Mesothelial cell of epicardium (in vitro differentiated cells): Measurements from ENCODE around the gene COL13A1. TPM values are rescaled to one million over a fixed set of nuclear protein-coding genes. Genes with fewer than 3 reads are reported as not detected.
A peak's percentile ranks its signal among the peaks of the same experiment; 100 is the strongest.

Source experiments
- DNase-seq, 2 experiments: peaks; one replicate each; pipeline ENCODE4 v3.0.0; 2021; ENCODE audit warnings: low spot score in 2 of 2; ENCODE audit not compliant: unreplicated experiment in 2 of 2
- H3K27ac Mint-ChIP-seq: 2 replicates; pipeline ENCODE4 v1.8.0; 2021; ENCODE audit warnings: mixed read lengths
- H3K27me3 Mint-ChIP-seq: 2 replicates; pipeline ENCODE4 v1.8.0; 2021; ENCODE audit warnings: low read depth, mixed read lengths
- H3K36me3 Mint-ChIP-seq: 2 replicates; pipeline ENCODE4 v1.8.0; 2021; ENCODE audit warnings: mixed read lengths
- H3K4me1 Mint-ChIP-seq: 2 replicates; pipeline ENCODE4 v1.8.0; 2021; ENCODE audit warnings: mixed read lengths
- H3K4me3 Mint-ChIP-seq: 2 replicates; pipeline ENCODE4 v1.8.0; 2021; ENCODE audit warnings: mild to moderate bottlenecking, moderate library complexity, mixed read lengths
- H3K9me3 Mint-ChIP-seq: 2 replicates; pipeline ENCODE4 v1.8.0; 2021; ENCODE audit warnings: mixed read lengths
- total RNA-seq: library from RNA; stranded (reverse); gene quantifications from 3 replicates; pipeline ENCODE4 v1.2.1, GENCODE V29; 2021
- TF ChIP-seq, protein P1 (sequence below): fragments of 200-600 bp; sonication (generic); IDR thresholded peaks from one replicate; pipeline ENCODE4 v1.5.0; 2021; ENCODE audit warnings: antibody characterized with exemption; ENCODE audit not compliant: unreplicated experiment

COL13A1 gene
- total RNA-seq, 1 donor from 2014 or later = 14.4 TPM

DNA sequence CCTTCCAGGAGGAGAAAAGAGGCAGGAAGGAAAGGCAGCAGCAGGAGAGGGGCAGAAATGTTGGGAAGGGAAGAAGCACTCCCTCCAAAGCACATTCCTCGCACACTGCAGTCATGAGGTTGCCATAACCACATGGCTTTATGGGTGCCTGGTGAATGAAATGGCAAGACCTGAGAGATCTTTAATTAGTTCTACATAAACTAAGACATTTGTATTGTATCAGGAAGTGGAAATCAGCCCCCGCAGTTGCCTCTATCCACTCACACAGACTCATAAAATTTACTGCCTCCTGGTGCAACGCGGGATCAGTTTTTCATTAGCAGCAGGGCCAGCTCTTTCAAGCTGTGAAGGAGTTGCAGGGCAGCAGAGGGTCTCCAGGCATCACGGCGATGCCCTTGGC, 106.4 kb downstream of the COL13A1 start:
- Mint-ChIP-seq H3K9me3 (no peaks in the 10 kb centered on the region), H3K27me3 (peaks cover 3% of the 10 kb centered on the region), H3K36me3 (no peaks in the 10 kb centered on the region), H3K4me1 (peaks cover 13% of the 10 kb centered on the region), H3K4me3 (no peak overlapping the region), H3K27ac (no peak overlapping the region)
- no peak for DNase-seq
- TF ChIP-seq, protein P1, sequence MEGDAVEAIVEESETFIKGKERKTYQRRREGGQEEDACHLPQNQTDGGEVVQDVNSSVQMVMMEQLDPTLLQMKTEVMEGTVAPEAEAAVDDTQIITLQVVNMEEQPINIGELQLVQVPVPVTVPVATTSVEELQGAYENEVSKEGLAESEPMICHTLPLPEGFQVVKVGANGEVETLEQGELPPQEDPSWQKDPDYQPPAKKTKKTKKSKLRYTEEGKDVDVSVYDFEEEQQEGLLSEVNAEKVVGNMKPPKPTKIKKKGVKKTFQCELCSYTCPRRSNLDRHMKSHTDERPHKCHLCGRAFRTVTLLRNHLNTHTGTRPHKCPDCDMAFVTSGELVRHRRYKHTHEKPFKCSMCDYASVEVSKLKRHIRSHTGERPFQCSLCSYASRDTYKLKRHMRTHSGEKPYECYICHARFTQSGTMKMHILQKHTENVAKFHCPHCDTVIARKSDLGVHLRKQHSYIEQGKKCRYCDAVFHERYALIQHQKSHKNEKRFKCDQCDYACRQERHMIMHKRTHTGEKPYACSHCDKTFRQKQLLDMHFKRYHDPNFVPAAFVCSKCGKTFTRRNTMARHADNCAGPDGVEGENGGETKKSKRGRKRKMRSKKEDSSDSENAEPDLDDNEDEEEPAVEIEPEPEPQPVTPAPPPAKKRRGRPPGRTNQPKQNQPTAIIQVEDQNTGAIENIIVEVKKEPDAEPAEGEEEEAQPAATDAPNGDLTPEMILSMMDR = no peak

- no peak for DNase-seq
- TF ChIP-seq, protein P1 = no peak
- Mint-ChIP-seq H3K27me3 (peaks cover 10% of the 10 kb centered on the region), H3K4me3 (no peak overlapping the region), H3K27ac (no peak overlapping the region), H3K9me3 (no peaks in the 10 kb centered on the region), H3K4me1 (peaks cover 14% of the 10 kb centered on the region), H3K36me3 (no peaks in the 10 kb centered on the region)
Observed at GRCh38 chr10:69910561-69910960, 108.9 kb downstream of the COL13A1 start.

DNA sequence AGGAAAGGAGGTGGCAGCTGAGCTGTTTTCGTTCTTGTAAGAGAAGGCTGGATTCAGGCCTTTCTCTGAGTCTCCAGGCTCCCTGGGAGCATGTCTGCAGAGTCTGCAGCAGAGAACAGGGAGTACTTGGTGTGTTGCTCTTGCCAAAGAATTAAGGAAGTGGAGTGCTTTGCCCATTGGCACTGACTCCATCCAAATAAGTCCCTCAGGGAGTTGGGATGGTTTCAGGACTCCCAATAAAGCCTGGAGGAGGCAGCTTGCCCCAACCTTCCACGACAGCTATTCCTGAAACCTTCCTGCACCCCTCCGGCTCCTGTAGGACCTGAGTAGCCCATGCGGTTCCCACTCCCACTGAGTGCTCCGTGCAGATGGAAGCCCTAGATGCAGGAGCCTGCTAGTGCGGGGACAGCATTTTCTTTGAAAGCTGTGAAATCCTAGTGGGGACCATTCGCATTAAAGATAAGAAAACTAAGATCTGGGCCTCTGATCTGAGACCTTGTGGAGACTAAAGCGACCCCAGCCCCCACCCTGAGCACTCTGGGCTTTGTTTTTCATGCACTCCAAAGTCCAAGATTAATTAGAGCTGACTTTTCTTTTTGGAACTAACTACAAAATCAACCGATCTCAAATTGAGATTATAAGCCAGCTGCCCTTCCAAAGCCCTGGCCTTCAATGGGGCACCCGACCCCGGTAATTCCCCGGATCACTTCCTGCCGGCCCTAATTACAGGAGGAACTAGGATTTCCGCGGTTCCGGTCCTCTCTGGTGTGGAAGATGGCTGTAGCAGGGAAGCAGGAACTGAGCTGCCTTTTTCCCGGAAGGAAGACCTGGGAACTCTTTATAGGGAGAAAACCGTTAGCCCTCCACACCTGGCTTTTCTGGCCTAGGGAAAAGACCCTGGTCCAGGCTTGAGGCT, 110.2 kb downstream of the COL13A1 start:
- no peak for DNase-seq
- Mint-ChIP-seq H3K4me3 (no peak overlapping the region), H3K9me3 (no peaks in the 10 kb centered on the region), H3K4me1 (peaks cover 14% of the 10 kb centered on the region), H3K36me3 (no peaks in the 10 kb centered on the region), H3K27ac (peak overlapping the region; percentile 73), H3K27me3 (peaks cover 17% of the 10 kb centered on the region)
- TF ChIP-seq, protein P1 = no peak

DNA sequence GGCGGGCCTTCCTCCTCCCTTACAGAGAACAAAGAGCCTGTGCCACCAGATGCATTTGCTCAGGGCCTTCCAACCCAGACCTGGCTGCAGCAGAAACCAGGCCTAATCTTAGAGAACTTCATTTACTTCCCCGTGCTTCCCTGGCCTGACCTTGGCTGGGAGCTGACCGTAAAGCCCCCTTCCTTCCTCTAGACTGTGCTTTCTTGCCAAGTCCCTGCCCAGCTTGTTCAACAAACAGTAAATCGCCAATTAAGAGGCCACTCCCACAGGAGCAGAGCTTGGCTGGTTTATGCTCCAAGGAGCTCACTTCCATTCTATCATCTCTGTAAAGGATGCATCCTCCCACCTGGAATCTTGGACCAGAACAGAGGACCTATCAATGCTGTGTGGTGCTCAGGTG, 110.9 kb downstream of the COL13A1 start:
- TF ChIP-seq, protein P1 = no peak
- DNase-seq = no peak
- no peaks in the 10 kb centered on the region for H3K36me3 Mint-ChIP-seq

DNA sequence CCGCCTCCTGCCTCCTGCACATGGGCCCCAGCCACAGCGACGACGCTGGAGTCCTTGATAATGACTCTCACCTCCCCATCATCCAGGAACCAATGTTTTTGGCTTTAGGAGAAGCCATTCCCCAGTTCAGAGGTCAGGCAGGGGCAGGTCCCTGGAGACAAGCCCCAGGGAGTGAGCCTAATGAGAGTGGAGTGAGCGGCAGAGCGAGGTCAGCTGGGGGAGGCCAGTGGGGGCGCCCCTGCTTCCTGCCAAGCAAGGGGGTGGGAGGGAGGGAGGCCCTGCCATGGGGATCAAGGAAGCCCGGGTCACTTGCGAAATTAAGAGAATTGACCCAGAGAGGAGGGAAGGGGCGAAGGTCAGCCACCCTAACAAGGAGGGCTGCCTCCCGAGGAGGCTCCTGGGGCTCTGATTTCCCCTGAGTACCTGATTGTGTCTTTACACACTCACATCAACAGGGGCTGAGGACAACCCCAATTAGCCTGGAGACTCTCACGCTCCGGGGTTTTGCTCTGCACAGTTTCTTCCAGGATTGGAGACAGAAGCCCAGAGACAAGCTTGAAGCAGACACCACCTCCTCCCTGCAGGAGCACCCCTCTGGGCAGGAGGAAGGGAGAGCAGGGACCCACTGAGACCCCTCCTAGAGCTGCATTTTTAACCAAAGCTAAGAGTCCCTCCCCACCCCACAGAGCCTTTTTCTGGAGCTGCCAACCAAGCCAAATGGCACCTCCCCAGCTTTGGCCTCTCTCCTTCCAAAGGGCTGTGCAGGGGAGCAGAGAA, 112.1 kb downstream of the COL13A1 start:
- Mint-ChIP-seq H3K9me3 (no peaks in the 10 kb centered on the region), H3K4me3 (no peak overlapping the region), H3K4me1 (peaks cover 14% of the 10 kb centered on the region), H3K36me3 (no peaks in the 10 kb centered on the region), H3K27ac (no peak overlapping the region), H3K27me3 (peaks cover 32% of the 10 kb centered on the region)
- DNase-seq = no peak
- TF ChIP-seq, protein P1 = no peak

More for the DNA sequence above, 110.9 kb downstream of the COL13A1 start:
- Mint-ChIP-seq H3K27me3 (peaks cover 22% of the 10 kb centered on the region), H3K27ac (peak overlapping the region; percentile 43), H3K4me3 (no peak overlapping the region), H3K4me1 (peaks cover 14% of the 10 kb centered on the region), H3K9me3 (no peaks in the 10 kb centered on the region)
